Mucosa of rectum (tissue), 2 donors: ENCODE measurements around the gene ZDHHC13.
"Not testable (repeated sequence)": the region's sequence is repeated elsewhere in the genome, so short reads cannot be mapped to it uniquely, and the experiment has no call there.

Experiments used
- H3K27ac ChIP-seq, 2 donors: one replicate each; pipeline ENCODE4 v1.7.0; 2013; ENCODE audit warnings: inconsistent platforms in 2 of 2, low read depth in 2 of 2, low read length in 2 of 2
- H3K27me3 ChIP-seq, 2 donors: one replicate each; pipeline ENCODE4 v1.7.0; 2013; ENCODE audit warnings: low read length in 2 of 2; ENCODE audit not compliant: control insufficient read depth in 2 of 2, insufficient read depth in 2 of 2
- H3K36me3 ChIP-seq, 2 donors: one replicate each; pipeline ENCODE4 v1.7.0; 2013; ENCODE audit warnings: low read length in 2 of 2; ENCODE audit not compliant: control insufficient read depth in 2 of 2, insufficient read depth in 2 of 2
- H3K4me1 ChIP-seq, 2 donors: one replicate each; pipeline ENCODE4 v1.7.0; 2013; ENCODE audit warnings: low read length in 2 of 2, mild to moderate bottlenecking in 1 of 2; ENCODE audit not compliant: control insufficient read depth in 2 of 2, insufficient read depth in 2 of 2
- H3K4me3 ChIP-seq, 2 donors: one replicate each; pipeline ENCODE4 v1.7.0; 2013; ENCODE audit warnings: low read length in 2 of 2
- H3K9ac ChIP-seq, 2 donors: one replicate each; pipeline ENCODE4 v1.7.0; 2013; ENCODE audit warnings: low read length in 2 of 2, low read depth in 1 of 2, mild to moderate bottlenecking in 1 of 2
- H3K9me3 ChIP-seq, 2 donors: one replicate each; pipeline ENCODE4 v1.7.0; 2013; ENCODE audit warnings: low read length in 2 of 2; ENCODE audit not compliant: control insufficient read depth in 2 of 2
- donor health status: healthy.
- donor health status: Normal muscosa, but diverticular disease.

The ZDHHC13 gene

DNA sequence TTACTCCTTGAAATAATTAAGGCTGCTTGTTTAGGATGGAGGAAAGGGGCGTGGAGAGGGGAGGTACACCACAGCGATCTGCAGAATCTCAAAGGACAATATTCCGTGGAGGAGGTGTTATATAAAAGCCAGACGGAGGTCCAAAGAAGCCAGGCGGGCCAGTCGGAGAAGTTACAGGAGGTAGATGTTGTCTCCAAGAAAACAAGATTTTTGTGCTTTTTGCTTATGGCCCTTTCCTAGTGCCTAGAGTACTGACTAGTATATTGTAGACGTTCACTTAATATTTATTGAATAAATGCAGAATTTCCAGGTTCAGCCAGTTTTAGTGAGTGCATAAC, 761 bp downstream of the ZDHHC13 start:
- Histone ChIP-seq H3K4me1 (peaks cover 7 to 21% of the 10 kb centered on the region in 2 donors), H3K36me3 (peaks cover 0 to 3% of the 10 kb centered on the region in 2 donors), H3K27ac (peak overlapping the region; percentile 94 to 96), H3K27me3 (no peaks in the 10 kb centered on the region), H3K9me3 (no peaks in the 10 kb centered on the region), H3K4me3 (peak overlapping the region; percentile 81 to 89), H3K9ac (peak overlapping the region; percentile 90 to 95)

DNA sequence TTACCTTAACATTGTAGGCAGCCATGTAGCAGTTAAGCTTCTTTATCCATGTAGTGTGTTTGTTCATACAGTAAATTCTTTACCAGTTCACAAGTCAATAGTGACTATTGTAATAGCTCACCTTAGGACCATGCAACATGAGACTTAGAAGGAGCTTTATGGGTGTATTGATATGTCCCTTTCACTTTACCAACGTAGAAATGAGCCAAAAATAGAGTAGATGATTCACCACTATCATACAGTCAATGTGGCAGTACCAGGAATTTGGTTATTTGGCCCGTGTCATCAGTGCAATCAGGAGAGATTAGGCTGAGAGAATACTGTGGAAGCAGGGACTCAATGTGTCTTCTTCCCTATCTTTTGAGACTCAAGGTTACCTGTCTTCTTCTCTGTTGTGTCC, 4.7 kb downstream of the ZDHHC13 start:
- H3K36me3 ChIP-seq, result peaks cover 3% of the 10 kb centered on the region in 2 donors

DNA sequence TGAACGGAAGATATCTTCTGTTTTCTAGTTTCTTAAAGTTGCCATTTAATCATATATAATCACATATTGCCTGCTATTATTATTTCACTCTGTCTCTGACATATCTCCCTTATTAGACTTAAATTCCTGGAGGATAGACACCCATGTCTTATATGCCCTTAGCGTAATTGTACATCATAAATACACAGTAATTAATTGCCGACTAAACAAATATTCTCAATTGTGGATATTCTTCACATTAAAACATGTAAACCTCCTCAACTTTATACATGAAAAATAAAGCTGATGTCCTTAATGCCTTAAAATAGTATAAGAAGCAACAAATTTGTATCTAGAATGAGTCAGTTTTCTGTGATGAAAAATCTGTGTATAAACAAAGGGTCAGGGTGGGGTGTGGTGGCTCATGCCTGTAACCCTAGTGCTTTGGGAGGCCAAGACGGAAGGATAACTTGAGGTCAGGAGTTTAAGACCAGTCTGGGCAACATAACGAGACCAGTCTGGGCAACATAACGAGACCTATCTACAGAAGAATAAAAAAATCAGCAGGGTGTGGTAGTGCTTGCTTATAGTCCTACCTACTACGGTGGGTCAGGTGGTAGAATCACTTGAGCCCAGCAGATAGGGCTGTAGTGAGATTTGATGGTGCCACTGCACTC, 6.1 kb downstream of the ZDHHC13 start:
- Histone ChIP-seq H3K27me3 (no peaks in the 10 kb centered on the region), H3K36me3 (peaks cover 3% of the 10 kb centered on the region in 2 donors), H3K27ac (no peak overlapping the region), H3K4me1 (peaks cover 1 to 11% of the 10 kb centered on the region in 2 donors), H3K4me3 (no peak overlapping the region), H3K9ac (no peak overlapping the region), H3K9me3 (no peaks in the 10 kb centered on the region)

More for the DNA sequence above, 4.7 kb downstream of the ZDHHC13 start:
- H3K4me3 ChIP-seq, result no peak overlapping the region
- H3K27me3 ChIP-seq, result no peaks in the 10 kb centered on the region
- no peak overlapping the region for H3K27ac ChIP-seq
- no peak overlapping the region for H3K9ac ChIP-seq
- H3K4me1 ChIP-seq, result peaks cover 7 to 17% of the 10 kb centered on the region in 2 donors
- H3K9me3 ChIP-seq, result no peaks in the 10 kb centered on the region

DNA sequence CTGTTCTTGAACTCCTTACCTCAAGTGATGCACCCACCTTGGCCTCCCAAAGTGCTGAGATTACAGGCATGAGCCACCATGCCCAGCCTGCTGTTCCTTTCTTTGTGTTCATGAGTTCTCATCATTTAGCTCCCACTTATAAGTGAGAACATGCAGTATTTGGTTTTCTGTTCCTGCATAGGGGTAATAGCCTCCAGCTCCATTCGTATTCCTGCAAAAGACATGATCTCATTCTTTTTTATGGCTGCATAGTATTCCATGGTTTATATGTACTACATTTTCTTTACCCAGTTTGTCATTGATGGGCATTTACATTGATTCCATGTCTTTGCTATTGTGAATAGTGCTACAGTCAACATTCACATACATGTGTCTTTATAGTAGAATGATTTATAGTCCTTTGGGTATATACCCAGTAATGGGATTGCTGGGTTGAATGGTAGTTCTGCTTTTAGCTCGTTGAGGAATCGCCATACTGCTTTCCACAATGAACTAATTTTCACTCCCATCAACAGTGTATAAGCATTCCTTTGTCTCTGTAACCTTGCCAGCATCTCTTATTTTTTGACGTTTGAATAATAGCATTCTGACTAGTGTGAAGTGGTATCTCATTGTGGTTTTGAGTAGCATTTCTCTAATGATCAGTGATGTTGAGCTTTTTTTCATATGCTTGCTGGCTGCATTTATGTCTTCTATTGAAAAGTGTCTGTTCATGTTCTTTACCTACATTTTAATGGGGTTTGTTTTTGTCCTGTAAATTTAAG, 9.8 kb downstream of the ZDHHC13 start:
- H3K9ac ChIP-seq, H3K4me3 ChIP-seq, H3K27ac ChIP-seq, H3K36me3 ChIP-seq, H3K9me3 ChIP-seq, H3K27me3 ChIP-seq, H3K4me1 ChIP-seq: not testable (repeated sequence)

DNA sequence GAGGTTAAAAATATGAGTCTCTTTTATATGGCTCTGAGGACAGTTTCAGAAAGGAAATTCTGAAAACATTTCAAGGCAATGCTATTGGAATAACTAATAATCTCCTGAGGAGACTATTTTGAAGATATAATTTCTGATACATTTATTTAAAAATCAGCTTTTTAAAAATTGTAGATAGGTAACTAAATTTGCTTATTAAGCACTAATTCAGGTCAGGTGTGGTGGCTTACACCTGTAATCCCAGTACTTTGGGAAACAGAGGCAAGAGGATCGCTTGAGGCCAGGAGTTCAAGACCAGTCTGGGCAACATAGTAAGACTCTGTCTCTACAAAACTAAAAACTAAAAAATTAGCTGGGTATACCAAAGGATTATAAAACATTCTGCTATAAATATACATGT, 17.0 kb downstream of the ZDHHC13 start:
- Histone ChIP-seq H3K36me3 (peaks cover 8 to 10% of the 10 kb centered on the region in 2 donors), H3K27me3 (no peaks in the 10 kb centered on the region), H3K4me1 (no peaks in the 10 kb centered on the region), H3K27ac (no peak overlapping the region), H3K4me3 (no peak overlapping the region), H3K9ac (no peak overlapping the region), H3K9me3 (no peaks in the 10 kb centered on the region)

DNA sequence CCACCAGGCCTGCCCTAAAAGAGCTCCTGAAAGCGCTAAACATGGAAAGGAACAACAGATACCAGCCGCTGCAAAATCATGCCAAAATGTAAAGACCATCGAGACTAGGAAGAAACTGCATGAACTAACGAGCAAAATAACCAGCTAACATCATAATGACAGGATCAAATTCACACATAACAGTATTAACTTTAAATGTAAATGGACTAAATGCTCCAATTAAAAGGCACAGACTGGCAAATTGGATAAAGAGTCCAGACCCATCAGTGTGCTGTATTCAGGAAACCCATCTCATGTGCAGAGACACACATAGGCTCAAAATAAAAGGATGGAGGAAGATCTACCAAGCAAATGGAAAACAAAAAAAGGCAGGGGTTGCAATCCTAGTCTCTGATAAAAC, 19.9 kb downstream of the ZDHHC13 start:
- H3K36me3 ChIP-seq, H3K27me3 ChIP-seq, H3K9me3 ChIP-seq, H3K4me3 ChIP-seq, H3K27ac ChIP-seq, H3K9ac ChIP-seq, H3K4me1 ChIP-seq: not testable (repeated sequence)

DNA sequence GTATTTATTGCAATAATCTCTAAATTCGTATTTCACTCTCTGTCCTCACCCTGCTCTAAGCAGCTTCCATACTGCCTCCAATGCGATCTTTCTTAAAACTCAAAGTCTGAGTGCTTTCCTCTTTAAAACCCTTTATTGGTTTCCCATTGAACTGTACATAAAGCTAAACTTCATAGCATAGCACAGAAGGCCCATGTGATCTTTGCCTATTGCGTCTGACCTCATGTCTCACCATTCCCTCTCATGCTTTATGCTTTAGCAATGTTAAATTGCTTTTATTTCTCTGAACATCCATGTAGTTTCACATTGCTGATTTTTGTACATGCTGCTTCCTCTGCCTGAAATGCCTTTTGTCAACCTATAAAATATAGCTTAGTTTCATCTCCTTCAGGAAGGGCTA, 28.4 kb downstream of the ZDHHC13 start:
- Histone ChIP-seq H3K27ac (no peak overlapping the region), H3K4me3 (no peak overlapping the region), H3K27me3 (no peaks in the 10 kb centered on the region), H3K9ac (no peak overlapping the region), H3K36me3 (peaks cover 19 to 25% of the 10 kb centered on the region in 2 donors), H3K9me3 (no peaks in the 10 kb centered on the region), H3K4me1 (peaks cover 0 to 2% of the 10 kb centered on the region in 2 donors)

DNA sequence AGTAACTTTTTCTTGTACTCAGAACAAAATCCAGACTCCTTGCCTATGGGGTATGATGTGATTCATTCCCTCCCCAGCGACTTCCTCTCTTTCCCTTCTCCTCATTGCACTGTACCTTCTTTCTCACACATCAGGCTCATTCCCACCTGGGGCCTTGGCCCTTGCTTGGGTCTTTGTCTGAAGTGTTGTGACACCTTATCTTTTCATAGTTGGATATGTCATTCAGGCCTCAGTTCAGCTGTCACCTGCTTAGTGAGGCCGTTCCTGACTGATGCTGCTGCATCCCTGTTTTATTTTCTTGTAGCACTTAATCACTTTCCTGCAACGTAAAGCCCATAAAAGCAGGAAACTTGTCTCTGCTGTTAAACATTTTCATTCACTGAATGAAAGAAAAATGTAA, 39.9 kb downstream of the ZDHHC13 start:
- Histone ChIP-seq H3K4me3 (no peak overlapping the region), H3K36me3 (peaks cover 56 to 57% of the 10 kb centered on the region in 2 donors), H3K9ac (no peak overlapping the region), H3K9me3 (no peaks in the 10 kb centered on the region), H3K27me3 (no peaks in the 10 kb centered on the region), H3K27ac (no peak overlapping the region), H3K4me1 (no peaks in the 10 kb centered on the region)

DNA sequence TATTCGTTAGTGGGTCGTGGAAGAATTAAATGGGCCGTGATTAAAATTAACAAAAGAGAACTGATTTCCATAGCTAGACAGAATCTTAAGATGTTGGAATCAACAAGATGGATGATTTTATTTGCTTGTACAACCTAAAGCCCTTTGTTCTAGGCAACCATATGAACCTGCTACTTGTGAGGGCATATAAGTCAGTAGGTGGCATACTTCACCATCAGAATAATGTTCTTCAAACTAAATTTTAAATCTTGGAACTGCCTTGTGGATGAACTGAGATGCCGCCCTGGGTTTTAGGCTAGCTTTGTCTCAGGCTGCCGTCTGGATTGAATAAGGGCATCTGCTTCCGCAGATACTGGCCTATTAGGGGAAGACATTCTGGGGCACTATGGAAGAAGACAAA, 43.9 kb downstream of the ZDHHC13 start:
- no peak overlapping the region for H3K27ac ChIP-seq
- no peaks in the 10 kb centered on the region for H3K9me3 ChIP-seq
- no peaks in the 10 kb centered on the region for H3K27me3 ChIP-seq
- H3K36me3 ChIP-seq, result peaks cover 53 to 56% of the 10 kb centered on the region in 2 donors
- H3K4me1 ChIP-seq, result no peaks in the 10 kb centered on the region
- no peak overlapping the region for H3K9ac ChIP-seq
- no peak overlapping the region for H3K4me3 ChIP-seq

DNA sequence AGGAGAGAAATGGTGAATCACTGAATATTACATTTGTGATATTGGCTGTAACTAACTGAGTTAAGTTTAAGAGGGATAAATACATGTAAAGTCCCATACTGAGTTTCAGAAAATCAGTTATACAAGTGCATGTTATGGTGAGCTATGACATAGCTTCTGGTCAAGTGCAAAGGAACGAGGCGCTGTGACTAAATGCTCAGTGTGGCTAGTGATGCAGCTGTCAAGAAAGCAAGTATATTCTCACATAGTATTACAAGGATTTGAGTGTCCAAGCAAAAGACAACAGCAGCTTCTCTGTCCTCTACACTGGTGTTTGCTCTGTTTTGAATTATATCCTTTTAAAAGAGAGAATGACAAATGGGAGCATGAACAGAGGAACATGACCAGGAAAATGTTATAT, 44.7 kb downstream of the ZDHHC13 start:
- no peaks in the 10 kb centered on the region for H3K27me3 ChIP-seq
- H3K36me3 ChIP-seq, result peaks cover 53 to 58% of the 10 kb centered on the region in 2 donors
- no peak overlapping the region for H3K4me3 ChIP-seq
- H3K9me3 ChIP-seq, result no peaks in the 10 kb centered on the region
- H3K9ac ChIP-seq, result no peak overlapping the region
- no peak overlapping the region for H3K27ac ChIP-seq
- H3K4me1 ChIP-seq, result no peaks in the 10 kb centered on the region
